Head of caudate nucleus (tissue), 42 donors: ENCODE results near the gene DPF3.

Experiments used
- DNase-seq, 42 donors: peaks; one replicate each; pipeline versions ENCODE4 v3.0.0 to v3.0.0-alpha.2; 2020 to 2021; ENCODE audit warnings: mixed read lengths in 7 of 42
- intact Hi-C: fragments of 100-400 bp; cut with DNase I; formaldehyde crosslinking; loops from one replicate; pipeline ENCODE4 v1.15.0; 2022

The DPF3 gene

GRCh38 chr14:72609205-72609916 lies 284.5 kb downstream of the DPF3 start:
- intact Hi-C loops, result no loop called here
- peak in 2 of 42 donors; percentile 3 to 33 for DNase-seq

- intact Hi-C loops, result no loop called here
- peak in 3 of 42 donors; percentile 40 to 52 (median 49) for DNase-seq
Measured at GRCh38 chr14:72608391-72609204, 285.3 kb downstream of the DPF3 start.

- DNase-seq, result peak in 6 of 42 donors; percentile 12 to 47 (median 30)
- intact Hi-C loops, result no loop called here
Measured at GRCh38 chr14:72607386-72608130, 286.3 kb downstream of the DPF3 start.

DNA sequence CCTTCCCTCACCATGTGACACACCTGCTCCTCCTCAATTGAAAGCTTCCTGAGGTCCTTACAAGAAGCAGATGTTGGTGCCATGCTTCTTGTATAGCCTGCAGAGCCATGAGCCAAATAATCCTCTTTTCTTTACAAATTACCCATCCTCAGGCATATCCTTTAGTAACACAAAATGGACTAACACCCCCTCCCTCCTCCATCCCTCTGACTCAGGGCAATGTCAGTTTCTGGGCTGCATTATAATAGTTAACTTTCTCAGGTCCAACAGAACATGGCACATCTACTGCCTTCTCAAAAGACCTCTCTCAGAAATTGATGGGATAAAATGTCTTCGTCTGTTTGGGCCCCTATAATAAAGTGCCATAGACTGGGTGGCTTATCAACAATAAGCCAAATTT lies 287.0 kb downstream of the DPF3 start:
- intact Hi-C loops, result no loop called here
- peak in 1 of 42 donors; percentile 17 for DNase-seq

GRCh38 chr14:72605921-72606220 lies 288.0 kb downstream of the DPF3 start:
- DNase-seq, result peak in 1 of 42 donors; percentile 4
- intact Hi-C loops, result no loop called here

- DNase-seq, result peak in 2 of 42 donors; percentile 29 to 35
- intact Hi-C loops, result no loop called here
Measured at GRCh38 chr14:72605096-72605920, 288.6 kb downstream of the DPF3 start.

GRCh38 chr14:72604133-72604532 lies 289.8 kb downstream of the DPF3 start:
- DNase-seq, result peak in 1 of 42 donors; percentile 26
- intact Hi-C loops, result no loop called here

GRCh38 chr14:72603639-72604038 lies 290.3 kb downstream of the DPF3 start:
- DNase-seq, result peak in 2 of 42 donors; percentile 13 to 14
- intact Hi-C loops, result no loop called here

DNA sequence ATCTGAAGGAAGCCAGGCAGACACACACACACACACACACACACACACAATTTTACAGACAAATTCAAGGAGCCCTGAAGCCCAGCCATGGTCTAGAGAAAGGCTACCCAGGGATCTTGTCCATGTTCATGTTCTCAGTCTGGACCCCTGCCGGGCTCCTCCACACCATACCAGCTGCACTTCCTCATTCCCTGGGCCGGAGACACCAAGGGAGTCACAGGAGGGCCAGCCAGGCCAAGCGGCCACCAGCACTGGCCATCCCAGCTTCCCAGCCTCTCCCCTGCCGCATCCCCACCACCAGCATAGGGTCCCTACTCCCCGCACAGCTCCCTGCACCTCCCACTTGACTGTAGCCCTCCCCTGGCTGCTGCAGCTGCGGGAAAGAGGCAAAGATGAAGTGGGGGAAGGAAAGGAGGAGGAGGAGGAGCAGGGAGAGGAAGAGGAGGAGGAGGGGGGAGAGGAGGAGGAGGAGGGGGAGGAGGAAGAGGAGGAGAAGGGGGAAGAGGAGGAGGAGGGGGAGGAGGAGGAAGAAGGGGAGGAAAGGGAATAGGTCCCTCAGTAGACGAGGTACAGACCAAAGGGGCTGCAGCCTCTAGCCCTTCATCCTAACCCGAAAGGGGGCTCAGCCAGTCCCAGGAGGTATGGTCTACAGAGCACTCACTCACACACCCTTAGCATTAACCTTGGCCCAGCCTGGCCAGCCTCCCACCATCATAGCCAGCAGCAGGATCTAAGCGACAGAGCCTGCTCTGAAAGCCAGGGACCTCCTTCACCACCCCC lies 293.2 kb downstream of the DPF3 start:
- intact Hi-C loops, result no loop called here
- no peak for DNase-seq

- intact Hi-C loops, result no loop called here
- DNase-seq, result no peak
Measured at GRCh38 chr14:72599579-72600470, 294.1 kb downstream of the DPF3 start.

- DNase-seq, result peak in 1 of 42 donors; percentile 14
- intact Hi-C loops, result no loop called here
Measured at GRCh38 chr14:72598306-72598705, 295.6 kb downstream of the DPF3 start.

DNA sequence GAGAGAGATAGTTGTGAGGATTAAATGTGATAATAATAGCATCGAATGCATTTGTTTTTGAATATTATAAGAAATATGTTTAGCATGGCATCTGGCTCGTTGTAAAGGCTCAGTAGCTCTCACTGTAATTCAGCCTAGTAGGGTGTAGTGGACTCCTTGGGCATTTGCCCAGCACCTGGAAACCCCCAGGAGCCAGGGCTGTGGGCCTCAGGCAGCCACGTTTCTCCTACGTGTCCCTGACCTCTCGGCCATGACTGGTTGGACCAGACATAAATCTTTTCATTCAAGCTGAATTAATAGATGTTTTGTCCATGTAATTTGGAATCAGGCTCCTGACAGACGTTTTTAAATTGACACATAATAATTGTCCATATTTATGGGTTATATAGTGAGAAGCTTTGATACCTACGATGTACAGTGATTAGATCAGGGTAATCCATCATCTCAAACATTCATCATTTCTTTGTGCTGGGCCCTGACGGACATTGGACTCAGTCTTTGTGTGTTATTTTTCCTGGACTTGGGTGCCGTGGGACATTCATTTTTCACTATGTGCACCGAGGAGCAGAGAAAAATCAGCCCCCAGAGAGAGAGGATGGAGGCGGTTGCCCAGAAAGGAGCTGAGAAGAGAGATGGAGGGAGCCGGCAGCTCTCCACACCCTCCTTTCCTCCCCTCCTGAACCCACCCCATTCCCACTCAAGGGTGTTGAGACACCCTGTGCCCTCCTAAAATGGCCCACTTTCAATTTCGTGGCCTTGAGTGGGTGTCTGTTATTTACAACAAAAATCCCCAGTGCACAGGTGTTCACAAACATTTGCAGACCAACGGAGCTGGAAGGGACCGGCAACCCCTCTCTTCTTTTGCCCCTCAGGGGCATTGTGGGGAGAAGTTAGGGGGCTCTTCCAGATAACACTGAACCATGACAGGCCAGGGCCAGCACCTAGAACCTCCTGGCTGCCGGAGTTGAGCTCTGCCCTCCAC lies 296.4 kb downstream of the DPF3 start:
- no peak for DNase-seq
- intact Hi-C loops, result no loop called here

DNA sequence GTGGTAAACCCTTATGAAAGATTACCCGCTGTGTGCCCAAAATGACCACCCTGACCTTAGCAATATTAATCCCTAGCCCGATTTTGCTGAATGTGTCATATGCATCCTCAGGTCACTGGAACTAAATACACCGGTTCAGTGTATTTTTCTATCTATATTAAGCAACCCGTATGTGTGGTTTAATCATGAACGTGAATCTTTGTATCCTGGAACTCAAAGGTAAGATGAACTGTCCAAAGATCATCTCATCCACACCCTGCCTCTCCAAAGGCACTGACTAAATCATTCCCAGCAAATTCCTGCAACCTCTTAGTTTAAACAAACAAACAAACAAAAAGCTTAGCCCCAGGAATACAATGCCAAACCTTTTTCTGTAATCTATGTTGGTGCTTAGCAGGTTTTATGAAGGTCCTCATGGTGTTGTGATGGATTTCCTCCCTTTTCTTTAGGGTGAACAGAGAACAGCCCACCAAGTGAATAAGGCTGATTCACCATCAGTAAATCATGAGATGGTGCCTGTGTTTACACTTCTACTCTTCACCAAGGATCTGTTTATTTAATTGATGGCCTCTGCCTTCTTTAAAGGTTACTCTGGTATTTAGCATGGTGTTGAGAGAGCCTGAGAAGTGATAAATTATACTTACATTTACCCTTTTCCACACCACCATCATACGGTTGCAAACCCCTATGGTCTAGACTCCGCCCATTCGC lies 298.6 kb downstream of the DPF3 start:
- no peak for DNase-seq
- intact Hi-C loops, result no loop called here

DNA sequence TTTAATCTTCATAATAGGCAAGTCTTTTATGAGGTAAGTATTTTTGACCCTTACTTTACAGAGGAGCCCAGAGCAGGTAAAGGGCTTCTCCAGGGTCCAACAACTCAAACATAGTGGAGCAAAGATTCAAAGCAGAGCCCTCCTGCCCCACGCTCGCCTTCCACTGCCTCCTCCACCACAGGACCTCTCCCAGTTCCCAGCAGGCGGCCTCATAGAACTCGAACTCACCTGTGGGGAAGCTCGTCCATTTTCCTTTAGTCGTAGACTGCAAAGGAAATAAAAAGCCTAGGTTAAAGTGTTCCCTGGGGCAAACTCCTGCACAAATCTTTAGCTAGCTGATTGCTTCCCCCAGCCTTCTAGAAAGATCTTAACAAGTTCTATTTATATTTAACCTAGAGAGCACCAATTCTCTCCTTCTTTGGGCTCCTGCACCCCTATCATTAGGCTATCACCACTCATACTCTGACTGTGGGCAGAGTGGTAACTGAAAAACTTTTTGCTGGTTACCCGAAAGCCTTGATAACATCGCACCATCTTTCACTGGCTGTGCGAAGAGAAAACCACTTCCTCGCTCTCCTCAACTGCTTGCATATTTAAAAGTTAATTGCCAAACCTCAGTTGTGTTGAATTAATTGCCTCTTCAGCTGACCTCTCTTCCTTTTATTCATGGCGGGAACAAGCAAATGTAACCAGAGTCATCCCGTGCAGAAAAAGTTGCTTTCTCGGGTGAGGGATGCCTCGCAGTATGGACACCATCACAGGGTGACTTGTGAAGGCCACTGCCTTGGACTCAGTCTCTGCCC lies 299.6 kb downstream of the DPF3 start:
- DNase-seq, result no peak
- intact Hi-C loops, result no loop called here

DNA sequence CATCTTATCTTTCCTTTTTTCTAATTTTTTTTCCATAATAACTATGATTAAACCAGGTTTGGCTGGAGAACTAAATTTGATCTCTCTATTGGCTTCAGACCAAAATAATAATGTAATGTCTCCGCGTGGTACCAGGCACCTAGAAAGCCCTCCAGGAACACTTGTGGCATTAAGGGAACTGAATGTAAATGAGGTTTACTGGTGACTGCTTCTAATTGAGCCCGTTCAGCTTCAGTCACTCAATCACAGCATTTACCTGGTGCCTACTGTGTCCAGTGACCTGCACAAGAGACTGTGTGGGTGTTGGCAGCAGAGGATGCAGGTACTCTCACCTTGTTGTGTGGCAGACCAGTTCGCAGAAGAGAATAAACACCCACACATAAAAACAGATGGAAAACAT lies 302.5 kb downstream of the DPF3 start:
- DNase-seq, result no peak
- intact Hi-C loops, result no loop called here
